ENCODE results near the gene TMEM178B.

GRCh38 chr7:141475679-141476078 lies 401.8 kb downstream of the TMEM178B start:
- no peak for TF ChIP-seq CTCF (IDR thresholded peaks at IDR 0.05)
- TF ChIP-seq EZH2 (IDR thresholded peaks at IDR 0.05; ENCODE audit: borderline replicate concordance, insufficient read depth, low read depth, low read length, poor library complexity, severe bottlenecking): no peak

Measured in B cell (primary cell).